B cell (primary cell): ENCODE results near the gene RP9.

ENCODE experiments used
- EZH2 ChIP-seq: IDR thresholded peaks from 2 replicates; pipeline ENCODE4 v1.6.1; 2012; ENCODE audit warnings: borderline replicate concordance, low read depth, mild to moderate bottlenecking, moderate library complexity, low read length; ENCODE audit not compliant: insufficient read depth, poor library complexity, severe bottlenecking
- TF ChIP-seq, protein P1 (sequence below): fragments of 200-600 bp; IDR thresholded peaks from one replicate; pipeline ENCODE4 v1.8.0; 2022; ENCODE audit warnings: antibody characterized with exemption, mild to moderate bottlenecking

DNA sequence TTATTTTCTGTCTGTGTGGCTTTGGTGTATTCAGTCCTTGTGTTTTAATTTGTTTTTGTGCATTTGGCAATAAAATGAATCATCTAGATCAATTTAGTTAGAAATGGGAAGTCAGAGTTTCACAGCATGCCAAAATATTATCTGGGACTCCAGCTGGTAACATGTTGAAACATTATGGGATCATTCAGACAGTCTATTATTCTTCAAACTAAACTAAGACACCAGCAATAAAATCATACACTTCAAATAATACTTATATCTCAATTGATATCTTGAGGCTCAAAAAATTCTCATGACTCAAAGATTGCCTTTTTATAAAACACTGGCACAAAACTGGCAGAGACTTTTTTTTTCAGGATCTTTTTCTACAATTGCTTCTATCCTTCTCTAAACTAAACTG is 5.8 kb upstream of the RP9 start:
- TF ChIP-seq, protein P1, sequence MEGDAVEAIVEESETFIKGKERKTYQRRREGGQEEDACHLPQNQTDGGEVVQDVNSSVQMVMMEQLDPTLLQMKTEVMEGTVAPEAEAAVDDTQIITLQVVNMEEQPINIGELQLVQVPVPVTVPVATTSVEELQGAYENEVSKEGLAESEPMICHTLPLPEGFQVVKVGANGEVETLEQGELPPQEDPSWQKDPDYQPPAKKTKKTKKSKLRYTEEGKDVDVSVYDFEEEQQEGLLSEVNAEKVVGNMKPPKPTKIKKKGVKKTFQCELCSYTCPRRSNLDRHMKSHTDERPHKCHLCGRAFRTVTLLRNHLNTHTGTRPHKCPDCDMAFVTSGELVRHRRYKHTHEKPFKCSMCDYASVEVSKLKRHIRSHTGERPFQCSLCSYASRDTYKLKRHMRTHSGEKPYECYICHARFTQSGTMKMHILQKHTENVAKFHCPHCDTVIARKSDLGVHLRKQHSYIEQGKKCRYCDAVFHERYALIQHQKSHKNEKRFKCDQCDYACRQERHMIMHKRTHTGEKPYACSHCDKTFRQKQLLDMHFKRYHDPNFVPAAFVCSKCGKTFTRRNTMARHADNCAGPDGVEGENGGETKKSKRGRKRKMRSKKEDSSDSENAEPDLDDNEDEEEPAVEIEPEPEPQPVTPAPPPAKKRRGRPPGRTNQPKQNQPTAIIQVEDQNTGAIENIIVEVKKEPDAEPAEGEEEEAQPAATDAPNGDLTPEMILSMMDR = no peak
- no peak for TF ChIP-seq EZH2
